Fibroblast of pulmonary artery (primary cell): ENCODE measurements around the gene MELK.

ENCODE experiments used
- DNase-seq: peaks from one replicate; pipeline ENCODE4 v3.0.0-alpha.2; 2010; ENCODE audit warnings: low read depth
- H3K4me3 ChIP-seq: replicated peaks from 2 replicates; pipeline ENCODE4 v1.5.1; 2011; ENCODE audit warnings: low read depth, mild to moderate bottlenecking, control low read depth, low read length, moderate library complexity
- TF ChIP-seq, protein P1 (sequence below): IDR thresholded peaks from 2 replicates; pipeline ENCODE4 v1.5.1; 2011; ENCODE audit warnings: mild to moderate bottlenecking, control low read depth, low read length, inconsistent platforms; ENCODE audit errors: missing control alignments

MELK gene

GRCh38 chr9:36637491-36638270 lies 65.0 kb downstream of the MELK start:
- TF ChIP-seq, protein P1, sequence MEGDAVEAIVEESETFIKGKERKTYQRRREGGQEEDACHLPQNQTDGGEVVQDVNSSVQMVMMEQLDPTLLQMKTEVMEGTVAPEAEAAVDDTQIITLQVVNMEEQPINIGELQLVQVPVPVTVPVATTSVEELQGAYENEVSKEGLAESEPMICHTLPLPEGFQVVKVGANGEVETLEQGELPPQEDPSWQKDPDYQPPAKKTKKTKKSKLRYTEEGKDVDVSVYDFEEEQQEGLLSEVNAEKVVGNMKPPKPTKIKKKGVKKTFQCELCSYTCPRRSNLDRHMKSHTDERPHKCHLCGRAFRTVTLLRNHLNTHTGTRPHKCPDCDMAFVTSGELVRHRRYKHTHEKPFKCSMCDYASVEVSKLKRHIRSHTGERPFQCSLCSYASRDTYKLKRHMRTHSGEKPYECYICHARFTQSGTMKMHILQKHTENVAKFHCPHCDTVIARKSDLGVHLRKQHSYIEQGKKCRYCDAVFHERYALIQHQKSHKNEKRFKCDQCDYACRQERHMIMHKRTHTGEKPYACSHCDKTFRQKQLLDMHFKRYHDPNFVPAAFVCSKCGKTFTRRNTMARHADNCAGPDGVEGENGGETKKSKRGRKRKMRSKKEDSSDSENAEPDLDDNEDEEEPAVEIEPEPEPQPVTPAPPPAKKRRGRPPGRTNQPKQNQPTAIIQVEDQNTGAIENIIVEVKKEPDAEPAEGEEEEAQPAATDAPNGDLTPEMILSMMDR = peak; percentile 19
- DNase-seq = peak; percentile 35
- no peak overlapping the region for H3K4me3 ChIP-seq

GRCh38 chr9:36640771-36641381 lies 68.2 kb downstream of the MELK start:
- H3K4me3 ChIP-seq = no peak overlapping the region
- DNase-seq = no peak
- TF ChIP-seq, protein P1 = no peak

GRCh38 chr9:36642817-36643216 lies 70.1 kb downstream of the MELK start:
- H3K4me3 ChIP-seq = no peak overlapping the region
- TF ChIP-seq, protein P1 = no peak
- no peak for DNase-seq

DNA sequence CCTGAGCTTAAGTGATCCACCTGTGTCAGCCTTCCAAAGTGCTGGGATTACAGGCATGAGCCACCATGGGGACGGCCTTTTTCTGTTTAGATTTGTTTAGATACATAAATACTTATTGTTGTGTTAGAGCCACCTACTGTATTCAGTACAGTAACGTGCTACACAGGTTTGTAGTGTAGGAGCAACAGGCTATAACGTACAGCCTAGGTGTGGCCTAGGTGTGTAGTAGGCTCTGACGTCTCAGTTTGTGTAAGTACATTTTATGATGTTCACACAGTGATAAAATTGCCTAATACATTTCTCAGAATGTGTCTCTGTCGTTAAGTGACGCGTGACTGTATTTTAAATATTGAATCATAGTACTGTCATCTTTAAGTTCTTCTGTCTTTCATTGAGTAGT lies 84.1 kb downstream of the MELK start:
- no peak overlapping the region for H3K4me3 ChIP-seq
- TF ChIP-seq, protein P1 = no peak
- no peak for DNase-seq

DNA sequence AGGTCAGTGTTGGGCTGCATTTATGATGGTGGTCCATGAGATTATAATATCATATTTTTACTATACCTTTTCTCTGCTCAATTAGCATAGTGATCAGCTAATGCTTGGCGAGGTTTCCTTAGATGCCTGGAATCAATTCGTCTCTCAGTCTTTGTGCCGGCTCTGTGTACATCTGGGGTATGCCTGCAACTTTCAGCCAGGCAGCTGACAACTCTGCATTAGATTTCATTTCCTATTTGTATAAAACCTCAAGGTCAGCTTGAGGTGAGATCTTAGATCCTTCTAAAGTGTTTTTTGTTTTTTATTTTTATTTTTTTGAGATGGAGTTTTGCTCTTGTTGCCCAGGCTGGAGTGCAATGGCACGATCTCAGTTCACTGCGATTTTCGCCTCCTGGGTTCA lies 86.8 kb downstream of the MELK start:
- H3K4me3 ChIP-seq = no peak overlapping the region
- DNase-seq = no peak
- TF ChIP-seq, protein P1 = no peak

- no peak for DNase-seq
- no peak overlapping the region for H3K4me3 ChIP-seq
- TF ChIP-seq, protein P1 = no peak
These were observed 92.1 kb downstream of the MELK start for GRCh38 chr9:36664806-36665205.
